Loucy (cell line): ENCODE data around the gene AP1M2.

Experiments used
- CTCF ChIP-seq: fragments of 200-600 bp; sonication (generic); conservative IDR thresholded peaks from 2 replicates; pipeline ENCODE4 v1.5.1; 2014; ENCODE audit warnings: mild to moderate bottlenecking, antibody characterized with exemption, low read length
- EZH2phosphoT487 ChIP-seq: fragments of 200-600 bp; IDR thresholded peaks from 2 replicates; pipeline ENCODE4 v1.6.1; 2018; ENCODE audit warnings: antibody characterized with exemption, mild to moderate bottlenecking, moderate library complexity, borderline replicate concordance

GRCh38 chr19:10537668-10538067, 49.4 kb downstream of the AP1M2 start:
- no peak for TF ChIP-seq CTCF
- no peak for TF ChIP-seq EZH2phosphoT487
